Measurements from ENCODE around the gene HP.

DNA sequence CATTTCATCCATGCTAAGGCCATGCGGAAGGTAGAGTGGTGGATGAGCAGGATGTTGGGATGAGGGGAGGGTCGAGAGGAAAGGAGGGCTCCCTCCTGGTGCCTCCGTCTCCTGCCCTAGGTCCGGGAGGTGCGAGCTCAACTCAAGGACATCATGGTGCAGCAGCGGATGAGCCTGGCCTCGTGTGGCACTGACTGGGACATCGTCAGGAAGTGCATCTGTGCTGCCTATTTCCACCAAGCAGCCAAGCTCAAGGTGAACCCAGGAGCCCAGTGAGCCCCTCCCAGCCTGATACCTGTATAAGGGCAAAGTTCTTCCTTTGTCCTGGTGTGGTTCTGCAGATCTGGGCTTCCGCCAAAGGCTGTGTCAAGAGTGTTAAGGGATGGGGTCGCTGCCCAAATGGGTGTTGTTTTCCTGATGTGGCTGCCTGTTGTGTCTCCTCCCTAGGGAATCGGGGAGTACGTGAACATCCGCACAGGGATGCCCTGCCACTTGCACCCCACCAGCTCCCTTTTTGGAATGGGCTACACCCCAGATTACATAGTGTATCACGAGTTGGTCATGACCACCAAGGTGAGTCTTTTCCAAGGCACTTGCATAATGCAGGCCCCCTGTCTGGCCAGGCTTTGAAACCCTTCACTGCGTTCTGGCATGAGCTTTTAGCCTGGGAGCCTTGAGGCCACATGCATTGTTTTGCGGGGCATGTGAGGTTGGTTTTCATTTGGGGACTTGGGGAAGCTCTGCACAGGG is 54.2 kb downstream of the HP start:
- TF ChIP-seq, protein P1, sequence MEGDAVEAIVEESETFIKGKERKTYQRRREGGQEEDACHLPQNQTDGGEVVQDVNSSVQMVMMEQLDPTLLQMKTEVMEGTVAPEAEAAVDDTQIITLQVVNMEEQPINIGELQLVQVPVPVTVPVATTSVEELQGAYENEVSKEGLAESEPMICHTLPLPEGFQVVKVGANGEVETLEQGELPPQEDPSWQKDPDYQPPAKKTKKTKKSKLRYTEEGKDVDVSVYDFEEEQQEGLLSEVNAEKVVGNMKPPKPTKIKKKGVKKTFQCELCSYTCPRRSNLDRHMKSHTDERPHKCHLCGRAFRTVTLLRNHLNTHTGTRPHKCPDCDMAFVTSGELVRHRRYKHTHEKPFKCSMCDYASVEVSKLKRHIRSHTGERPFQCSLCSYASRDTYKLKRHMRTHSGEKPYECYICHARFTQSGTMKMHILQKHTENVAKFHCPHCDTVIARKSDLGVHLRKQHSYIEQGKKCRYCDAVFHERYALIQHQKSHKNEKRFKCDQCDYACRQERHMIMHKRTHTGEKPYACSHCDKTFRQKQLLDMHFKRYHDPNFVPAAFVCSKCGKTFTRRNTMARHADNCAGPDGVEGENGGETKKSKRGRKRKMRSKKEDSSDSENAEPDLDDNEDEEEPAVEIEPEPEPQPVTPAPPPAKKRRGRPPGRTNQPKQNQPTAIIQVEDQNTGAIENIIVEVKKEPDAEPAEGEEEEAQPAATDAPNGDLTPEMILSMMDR (IDR thresholded peaks at IDR 0.05) = no peak
- TF ChIP-seq POLR2A (IDR thresholded peaks at IDR 0.05) = no peak
